ENCODE data around the gene KCNMA1.

DNA sequence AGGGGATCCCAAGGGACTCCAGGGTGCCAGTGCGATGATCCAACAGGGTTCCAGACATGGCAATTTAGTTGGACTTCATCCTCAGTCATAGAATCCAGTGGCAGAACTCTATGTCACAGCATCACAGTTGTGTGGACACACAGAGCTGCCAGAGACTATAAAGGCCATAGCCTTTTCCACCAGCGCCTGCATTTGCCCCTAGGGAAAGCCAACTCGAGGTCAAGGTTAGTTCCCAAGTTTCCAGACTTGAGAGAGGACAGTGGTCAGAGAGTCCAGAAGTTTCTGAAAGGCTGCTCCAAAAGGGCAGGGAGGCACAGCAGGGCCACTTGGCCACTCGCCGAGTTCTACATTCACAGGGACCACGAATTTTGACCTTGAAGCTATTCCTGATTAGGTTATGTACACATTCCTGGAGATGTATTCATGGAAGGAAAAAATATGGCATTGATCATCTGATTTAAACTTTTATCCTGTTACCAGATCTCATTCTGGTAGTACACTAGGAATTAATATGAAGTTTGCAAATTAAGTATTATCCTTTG is 170.1 kb downstream of the KCNMA1 start:
- TF ChIP-seq, protein P1, sequence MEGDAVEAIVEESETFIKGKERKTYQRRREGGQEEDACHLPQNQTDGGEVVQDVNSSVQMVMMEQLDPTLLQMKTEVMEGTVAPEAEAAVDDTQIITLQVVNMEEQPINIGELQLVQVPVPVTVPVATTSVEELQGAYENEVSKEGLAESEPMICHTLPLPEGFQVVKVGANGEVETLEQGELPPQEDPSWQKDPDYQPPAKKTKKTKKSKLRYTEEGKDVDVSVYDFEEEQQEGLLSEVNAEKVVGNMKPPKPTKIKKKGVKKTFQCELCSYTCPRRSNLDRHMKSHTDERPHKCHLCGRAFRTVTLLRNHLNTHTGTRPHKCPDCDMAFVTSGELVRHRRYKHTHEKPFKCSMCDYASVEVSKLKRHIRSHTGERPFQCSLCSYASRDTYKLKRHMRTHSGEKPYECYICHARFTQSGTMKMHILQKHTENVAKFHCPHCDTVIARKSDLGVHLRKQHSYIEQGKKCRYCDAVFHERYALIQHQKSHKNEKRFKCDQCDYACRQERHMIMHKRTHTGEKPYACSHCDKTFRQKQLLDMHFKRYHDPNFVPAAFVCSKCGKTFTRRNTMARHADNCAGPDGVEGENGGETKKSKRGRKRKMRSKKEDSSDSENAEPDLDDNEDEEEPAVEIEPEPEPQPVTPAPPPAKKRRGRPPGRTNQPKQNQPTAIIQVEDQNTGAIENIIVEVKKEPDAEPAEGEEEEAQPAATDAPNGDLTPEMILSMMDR (IDR thresholded peaks at IDR 0.05): no peak
- TF ChIP-seq POLR2A (IDR thresholded peaks at IDR 0.05) (no peak), POLR2AphosphoS5 (IDR thresholded peaks at IDR 0.05; ENCODE audit: insufficient read depth in 1 of 2, low read depth in 1 of 2) (no peak)

All from vagina (tissue), 2 donors.